ENCODE results near the gene TNFRSF4. TPM values are rescaled to one million over a fixed set of nuclear protein-coding genes. Genes with fewer than 3 reads are reported as not detected.

The TNFRSF4 gene
- total RNA-seq, result 441 and 458 TPM in 2 replicates

DNA sequence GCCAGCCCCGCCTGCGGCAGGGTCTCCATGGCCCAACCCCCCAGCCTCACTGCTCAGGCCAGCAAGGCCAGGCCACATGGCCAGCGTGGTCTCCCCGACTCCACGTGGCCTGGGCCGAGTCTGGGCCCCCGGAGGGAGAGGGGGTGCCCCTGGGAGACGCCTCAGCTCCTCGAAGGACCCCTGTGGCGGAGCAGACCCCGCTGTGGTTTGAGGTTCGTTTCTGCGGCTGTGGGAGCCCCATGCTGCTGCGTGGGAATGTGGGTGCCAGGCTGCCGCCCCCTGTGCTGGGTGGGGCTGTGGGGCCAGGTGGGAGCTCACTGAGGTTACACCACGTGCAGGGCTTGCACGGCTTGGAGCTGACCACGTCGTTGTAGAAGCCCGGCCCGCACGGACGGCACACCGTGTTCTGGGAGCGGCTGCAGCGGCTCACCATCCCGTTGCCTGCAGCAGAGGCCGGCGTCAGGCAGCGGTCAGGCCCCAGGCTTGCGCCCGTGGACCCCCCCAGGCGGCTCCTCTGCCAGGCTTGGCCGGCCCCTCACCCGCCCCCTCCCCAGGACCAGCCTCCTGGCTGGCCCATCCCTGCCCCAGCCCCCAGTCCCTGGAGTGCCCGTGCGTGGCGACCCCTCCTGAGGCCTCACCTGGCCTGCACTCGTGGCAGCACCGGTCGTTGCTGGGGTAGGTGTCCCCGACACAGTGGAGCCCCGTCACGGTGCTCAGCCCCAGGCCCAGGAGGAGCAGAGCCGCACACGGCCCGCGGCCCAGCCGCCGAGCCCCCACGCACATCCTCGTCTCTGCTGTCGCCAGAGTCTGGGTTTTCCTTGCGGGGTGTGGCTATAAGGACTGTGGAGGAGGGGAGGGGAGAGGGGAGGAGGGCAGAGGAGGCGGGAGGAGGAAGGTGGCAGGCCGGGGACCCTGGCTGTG is at the start of gene TNFRSF4:
TSS of gene TNFRSF4 (minus strand) at position 809 of the 921 bp plus-strand sequence. CDS start at position 783, 26 bp downstream.
- H3K27ac Mint-ChIP-seq, result peak within 1 kb of the TSS; percentile 81
- H3K27me3 Mint-ChIP-seq (ENCODE audit: low read depth), result no peaks in the 10 kb centered on the region
- H3K4me3 Mint-ChIP-seq (ENCODE audit: low read depth), result peak within 1 kb of the TSS; percentile 77
- no peak for DNase-seq (ENCODE audit: low spot score)
- no peaks in the 10 kb centered on the region for H3K9me3 Mint-ChIP-seq
- peaks cover 37% of the 10 kb centered on the region for H3K4me1 Mint-ChIP-seq (ENCODE audit: low read depth)
- intact Hi-C loops (cut with micrococcal nuclease), result loop anchor here (2.0 kb wide), 1 partner anchor 17 kb away; no protein-coding TSS in a partner anchor
- H3K36me3 Mint-ChIP-seq (ENCODE audit: low read depth), result peaks cover 59% of the 10 kb centered on the region

DNA sequence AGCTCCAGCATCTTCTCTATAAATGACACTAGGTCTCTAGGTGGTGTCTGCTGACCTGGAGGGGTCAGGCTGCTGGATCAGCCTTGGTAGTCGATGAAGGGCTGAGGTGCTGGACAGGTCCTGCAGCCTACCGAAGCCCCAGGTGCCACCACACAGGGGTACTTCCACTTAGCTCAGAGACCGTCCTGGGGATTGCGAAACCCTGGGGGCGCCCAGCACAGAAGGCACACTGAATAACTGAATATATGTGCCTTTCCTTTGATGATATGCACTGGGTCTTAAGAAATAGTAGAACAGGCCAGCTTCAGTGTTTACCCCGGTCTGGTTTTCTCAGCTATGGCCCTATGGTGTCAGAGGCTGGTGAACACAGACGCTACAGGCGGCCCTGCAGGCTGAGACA is 48.8 kb upstream of the TNFRSF4 start:
- no peak overlapping the region for H3K4me3 Mint-ChIP-seq (ENCODE audit: low read depth)
- no peaks in the 10 kb centered on the region for H3K9me3 Mint-ChIP-seq
- DNase-seq (ENCODE audit: low spot score), result no peak
- no peak overlapping the region for H3K27ac Mint-ChIP-seq
- no peaks in the 10 kb centered on the region for H3K27me3 Mint-ChIP-seq (ENCODE audit: low read depth)
- H3K4me1 Mint-ChIP-seq (ENCODE audit: low read depth), result peaks cover 1% of the 10 kb centered on the region
- H3K36me3 Mint-ChIP-seq (ENCODE audit: low read depth), result peaks cover 58% of the 10 kb centered on the region
- intact Hi-C loops (cut with micrococcal nuclease), result no loop called here

DNA sequence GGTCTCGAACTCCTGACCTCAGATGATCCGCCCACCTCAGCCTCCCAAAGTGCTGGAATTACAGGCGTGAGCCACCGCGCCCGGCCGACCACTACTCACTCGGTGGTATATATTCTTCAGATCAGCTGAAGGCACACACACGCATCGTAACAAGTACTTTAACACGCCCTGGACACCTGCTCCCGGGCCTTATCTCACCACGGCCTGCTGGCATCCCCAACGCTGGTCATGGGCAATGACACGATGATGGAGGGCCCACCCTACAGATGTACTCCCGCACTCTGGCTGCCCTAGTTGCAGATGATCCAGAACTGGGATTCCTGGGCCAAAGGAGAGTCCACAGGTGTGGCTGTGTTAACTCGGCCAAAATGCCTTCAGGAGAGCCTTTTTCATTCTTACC is 48.1 kb upstream of the TNFRSF4 start:
- Mint-ChIP-seq H3K36me3 (ENCODE audit: low read depth) (peaks cover 58% of the 10 kb centered on the region), H3K4me3 (ENCODE audit: low read depth) (no peak overlapping the region), H3K9me3 (no peaks in the 10 kb centered on the region), H3K27ac (no peak overlapping the region), H3K4me1 (ENCODE audit: low read depth) (peaks cover 1% of the 10 kb centered on the region), H3K27me3 (ENCODE audit: low read depth) (no peaks in the 10 kb centered on the region)
- DNase-seq (ENCODE audit: low spot score), result no peak
- intact Hi-C loops (cut with micrococcal nuclease), result no loop called here

DNA sequence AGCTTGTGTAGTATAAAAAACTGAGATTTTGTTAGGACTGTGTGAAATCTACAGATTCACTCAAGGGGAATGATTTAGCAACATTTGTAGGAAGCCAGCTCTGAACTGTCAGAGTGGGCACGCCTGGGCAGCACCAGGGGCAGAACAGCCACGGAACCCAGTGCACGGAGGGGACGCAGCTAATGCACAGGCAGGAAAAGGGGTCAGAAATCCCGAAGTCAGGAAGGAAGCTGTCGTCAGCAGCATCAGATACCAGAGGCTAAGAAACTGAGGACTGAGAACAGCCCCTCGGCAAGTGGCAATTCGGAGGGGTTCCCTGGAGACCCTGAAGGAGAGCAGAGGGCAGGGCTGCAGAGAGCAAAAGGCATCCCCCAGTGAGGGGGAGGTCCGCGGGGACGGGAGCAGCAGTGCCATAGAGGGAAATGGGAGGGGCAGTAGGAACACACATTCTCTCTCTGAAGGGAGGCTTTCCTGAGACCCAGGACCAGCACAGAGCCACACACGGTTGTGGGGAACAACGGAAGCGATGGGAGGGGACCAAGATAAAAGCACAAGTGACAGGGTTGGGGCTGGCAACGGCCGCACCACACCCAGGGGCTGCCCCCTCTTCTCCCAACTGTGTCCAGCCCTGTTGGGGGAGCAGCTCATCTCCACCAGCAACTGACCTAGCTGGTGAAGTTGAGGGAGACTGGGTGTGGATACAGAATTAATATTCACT is 47.0 kb upstream of the TNFRSF4 start:
- DNase-seq (ENCODE audit: low spot score), result no peak
- Mint-ChIP-seq H3K36me3 (ENCODE audit: low read depth) (peaks cover 59% of the 10 kb centered on the region), H3K4me1 (ENCODE audit: low read depth) (peaks cover 1% of the 10 kb centered on the region), H3K9me3 (no peaks in the 10 kb centered on the region), H3K27ac (peak overlapping the region; percentile 28), H3K4me3 (ENCODE audit: low read depth) (no peak overlapping the region), H3K27me3 (ENCODE audit: low read depth) (no peaks in the 10 kb centered on the region)
- intact Hi-C loops (cut with micrococcal nuclease), result no loop called here

DNA sequence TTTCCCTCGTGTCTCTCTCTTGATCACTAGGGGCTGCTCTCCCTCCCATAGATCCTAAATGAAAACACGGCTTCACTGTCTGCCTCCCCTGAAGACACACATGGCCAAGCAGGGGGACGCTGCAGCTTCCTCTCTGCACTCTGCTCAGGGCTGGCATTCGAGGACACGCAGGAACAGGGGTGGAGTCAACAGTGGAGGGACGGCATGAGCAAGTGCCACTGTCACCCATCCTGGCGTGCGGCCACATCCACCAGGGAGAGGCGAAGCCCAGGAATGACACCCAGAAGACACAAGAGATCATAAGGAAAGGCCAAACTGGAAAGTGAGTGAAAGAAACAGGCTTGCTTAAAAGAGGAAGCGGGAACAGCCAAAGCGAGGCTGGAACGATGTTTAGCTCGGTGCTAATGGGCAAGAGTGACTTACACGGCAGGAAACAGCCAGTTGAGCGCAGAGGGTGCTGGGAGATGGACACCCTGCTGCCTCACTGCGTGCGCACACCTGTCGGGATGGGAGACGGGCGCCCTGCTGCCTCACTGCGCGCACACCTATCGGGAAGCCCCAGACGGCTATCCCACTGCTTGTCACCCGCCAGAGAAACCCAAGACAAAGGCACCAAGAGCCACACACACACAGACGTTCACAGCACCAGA is 46.1 kb upstream of the TNFRSF4 start:
- H3K4me3 Mint-ChIP-seq (ENCODE audit: low read depth), result no peak overlapping the region
- DNase-seq (ENCODE audit: low spot score), result no peak
- H3K27me3 Mint-ChIP-seq (ENCODE audit: low read depth), result no peaks in the 10 kb centered on the region
- H3K36me3 Mint-ChIP-seq (ENCODE audit: low read depth), result peaks cover 57% of the 10 kb centered on the region
- H3K27ac Mint-ChIP-seq, result peak overlapping the region; percentile 8
- H3K4me1 Mint-ChIP-seq (ENCODE audit: low read depth), result peaks cover 1% of the 10 kb centered on the region
- intact Hi-C loops (cut with micrococcal nuclease), result no loop called here
- H3K9me3 Mint-ChIP-seq, result no peaks in the 10 kb centered on the region

DNA sequence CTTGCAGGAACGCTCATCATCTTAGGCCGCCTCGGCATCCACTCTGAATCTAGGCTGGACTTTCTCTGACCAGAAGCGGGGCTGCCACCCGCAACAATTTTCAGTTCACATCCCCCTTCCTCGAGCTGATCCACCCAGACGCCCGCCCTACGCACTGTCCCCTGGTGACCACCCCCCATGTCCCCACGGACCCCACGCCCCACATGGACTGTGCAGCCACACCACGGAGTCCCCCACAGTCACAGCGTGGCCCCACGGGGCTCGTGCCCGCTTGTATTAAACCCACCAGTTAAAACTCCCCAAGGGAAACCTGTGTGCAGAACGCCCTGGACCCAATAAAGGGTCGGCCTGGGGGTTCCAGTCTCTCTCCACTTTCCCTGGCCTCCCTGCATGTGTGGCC is 45.6 kb upstream of the TNFRSF4 start:
- no peak for DNase-seq (ENCODE audit: low spot score)
- intact Hi-C loops (cut with micrococcal nuclease), result no loop called here
- no peaks in the 10 kb centered on the region for H3K27me3 Mint-ChIP-seq (ENCODE audit: low read depth)
- peaks cover 57% of the 10 kb centered on the region for H3K36me3 Mint-ChIP-seq (ENCODE audit: low read depth)
- no peak overlapping the region for H3K27ac Mint-ChIP-seq
- H3K4me1 Mint-ChIP-seq (ENCODE audit: low read depth), result peaks cover 1% of the 10 kb centered on the region
- no peak overlapping the region for H3K4me3 Mint-ChIP-seq (ENCODE audit: low read depth)
- no peaks in the 10 kb centered on the region for H3K9me3 Mint-ChIP-seq

DNA sequence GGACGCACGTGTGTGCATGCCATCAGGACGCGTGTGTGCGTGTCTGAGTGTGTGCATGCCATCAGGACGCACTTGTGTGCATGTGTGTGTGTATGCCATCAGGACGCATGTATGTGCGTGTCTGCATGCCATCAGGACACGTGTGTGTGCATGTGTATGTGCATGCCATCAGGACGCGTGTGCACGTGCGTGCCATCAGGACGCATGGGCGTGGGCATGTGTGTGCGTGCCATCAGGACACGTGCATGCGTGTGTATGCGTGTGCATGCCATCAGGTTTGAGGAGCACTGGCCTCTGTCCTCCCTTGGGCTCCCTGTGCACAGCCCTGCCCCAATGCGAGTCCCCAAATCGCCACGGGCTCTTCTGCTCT is 45.2 kb upstream of the TNFRSF4 start:
- H3K36me3 Mint-ChIP-seq (ENCODE audit: low read depth), result peaks cover 55% of the 10 kb centered on the region
- H3K27me3 Mint-ChIP-seq (ENCODE audit: low read depth), result no peaks in the 10 kb centered on the region
- no peak overlapping the region for H3K27ac Mint-ChIP-seq
- H3K4me1 Mint-ChIP-seq (ENCODE audit: low read depth), result peaks cover 1% of the 10 kb centered on the region
- H3K4me3 Mint-ChIP-seq (ENCODE audit: low read depth), result no peak overlapping the region
- DNase-seq (ENCODE audit: low spot score), result no peak
- intact Hi-C loops (cut with micrococcal nuclease), result no loop called here
- no peaks in the 10 kb centered on the region for H3K9me3 Mint-ChIP-seq

DNA sequence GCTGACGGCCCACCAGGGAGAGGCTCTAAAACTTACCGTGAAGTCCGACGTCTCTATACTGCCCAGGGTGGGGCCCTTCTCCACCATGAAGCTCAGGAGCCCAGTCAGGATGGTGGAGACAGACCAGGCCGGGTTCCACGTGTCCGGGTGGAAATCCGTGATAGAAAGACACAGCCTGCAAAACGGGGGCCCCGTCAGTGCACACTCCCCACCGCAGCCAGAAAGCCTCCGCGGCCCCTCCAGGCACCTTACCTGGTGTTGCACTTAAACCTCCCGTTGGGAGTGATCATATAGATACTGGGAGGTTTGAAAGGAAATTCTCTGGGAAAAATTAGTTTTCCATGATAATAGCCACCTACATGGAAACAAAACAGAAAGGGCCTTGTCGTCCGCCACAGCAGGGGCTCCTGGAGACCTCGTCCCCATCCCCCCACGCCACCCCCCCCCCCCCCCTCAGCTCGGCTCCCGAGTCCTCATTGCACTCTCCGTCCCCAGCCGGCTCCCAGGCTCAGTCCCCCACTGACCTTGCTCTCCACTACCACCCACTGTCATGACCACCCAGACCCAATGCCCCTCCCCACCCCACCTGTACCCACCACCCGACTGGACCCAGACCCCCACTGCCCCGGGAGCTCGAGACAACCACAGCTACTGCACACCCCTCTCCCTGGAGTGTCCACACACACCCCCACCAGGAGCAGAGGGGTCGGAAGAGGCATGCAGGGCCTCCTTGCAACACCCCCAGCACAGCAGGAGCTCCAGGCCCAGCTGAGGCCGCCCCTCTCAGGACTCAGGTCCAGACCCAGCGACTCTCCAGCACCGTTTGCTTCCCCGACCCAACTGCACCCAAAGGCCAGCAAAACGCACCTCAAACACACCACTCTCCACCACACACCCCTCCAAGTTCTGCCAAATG is 43.3 kb upstream of the TNFRSF4 start:
- Mint-ChIP-seq H3K36me3 (ENCODE audit: low read depth) (peaks cover 59% of the 10 kb centered on the region), H3K4me3 (ENCODE audit: low read depth) (no peak overlapping the region), H3K27ac (no peak overlapping the region)

DNA sequence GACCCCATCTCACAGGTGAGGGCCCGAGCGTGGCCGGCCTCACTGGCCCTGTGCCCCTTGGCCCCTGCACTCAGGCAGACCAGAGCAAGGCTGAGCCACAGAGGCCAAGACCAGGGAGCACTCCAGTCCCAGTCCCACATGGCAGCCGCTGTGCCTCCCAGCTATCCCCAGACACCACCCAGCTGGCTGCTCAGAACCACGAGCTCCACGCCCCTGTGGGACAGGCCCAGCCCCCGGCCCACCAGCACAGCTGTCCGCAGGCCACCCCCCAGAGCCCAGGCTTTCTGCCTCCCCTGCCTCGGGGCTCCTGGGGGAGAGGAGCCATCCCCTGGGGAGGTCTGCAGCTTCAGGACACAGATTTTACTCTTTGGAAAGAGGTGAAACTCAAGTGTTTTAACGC is 41.7 kb upstream of the TNFRSF4 start:
- Mint-ChIP-seq H3K9me3 (no peaks in the 10 kb centered on the region), H3K36me3 (ENCODE audit: low read depth) (peaks cover 53% of the 10 kb centered on the region), H3K27ac (no peak overlapping the region), H3K27me3 (ENCODE audit: low read depth) (no peaks in the 10 kb centered on the region), H3K4me1 (ENCODE audit: low read depth) (peaks cover 3% of the 10 kb centered on the region), H3K4me3 (ENCODE audit: low read depth) (no peak overlapping the region)
- intact Hi-C loops (cut with micrococcal nuclease), result no loop called here
- DNase-seq (ENCODE audit: low spot score), result no peak

More for the DNA sequence above, 43.3 kb upstream of the TNFRSF4 start:
- Mint-ChIP-seq H3K9me3 (no peaks in the 10 kb centered on the region), H3K27me3 (ENCODE audit: low read depth) (no peaks in the 10 kb centered on the region), H3K4me1 (ENCODE audit: low read depth) (peaks cover 1% of the 10 kb centered on the region)
- intact Hi-C loops (cut with micrococcal nuclease), result no loop called here
- DNase-seq (ENCODE audit: low spot score), result no peak

DNA sequence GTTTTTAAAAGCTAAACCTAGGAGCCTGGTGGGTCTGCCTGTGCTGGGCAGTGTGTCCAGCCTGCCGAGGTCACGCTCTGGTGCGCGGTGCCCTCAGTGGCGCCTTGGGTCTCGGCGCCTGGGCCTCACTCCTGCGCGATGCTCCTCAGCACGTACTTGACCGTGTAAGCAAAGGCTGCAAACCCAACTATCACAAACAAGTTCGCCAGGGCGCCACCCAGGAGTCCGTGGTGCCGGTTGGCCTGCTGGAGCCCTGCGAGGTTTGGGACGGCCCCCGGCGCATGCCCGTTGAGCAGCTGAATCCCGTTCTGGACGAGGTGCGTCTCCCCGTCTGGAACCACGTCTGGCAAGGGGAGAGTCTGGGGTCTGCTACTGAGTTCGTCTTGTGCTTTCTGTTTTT is 41.1 kb upstream of the TNFRSF4 start:
- Mint-ChIP-seq H3K4me3 (ENCODE audit: low read depth) (no peak overlapping the region), H3K36me3 (ENCODE audit: low read depth) (peaks cover 48% of the 10 kb centered on the region), H3K9me3 (no peaks in the 10 kb centered on the region), H3K27me3 (ENCODE audit: low read depth) (no peaks in the 10 kb centered on the region), H3K27ac (no peak overlapping the region), H3K4me1 (ENCODE audit: low read depth) (peaks cover 4% of the 10 kb centered on the region)
- intact Hi-C loops (cut with micrococcal nuclease), result no loop called here
- no peak for DNase-seq (ENCODE audit: low spot score)

DNA sequence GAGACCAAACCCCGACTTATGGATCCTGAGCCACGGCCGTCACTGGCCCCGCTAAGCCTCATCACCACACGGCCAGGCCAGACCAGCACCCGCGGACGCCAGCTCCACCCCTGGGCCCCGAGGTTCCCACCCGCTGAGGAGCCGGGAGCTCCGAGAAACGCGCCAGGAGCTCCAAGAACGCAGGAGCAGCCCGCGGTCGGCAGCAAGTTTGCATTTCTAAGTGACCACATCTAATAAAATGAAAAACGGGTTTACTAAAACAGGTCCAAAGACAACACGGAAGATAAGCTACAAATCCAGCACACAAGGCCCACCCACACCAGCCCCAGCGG is 40.7 kb upstream of the TNFRSF4 start:
- H3K36me3 Mint-ChIP-seq (ENCODE audit: low read depth), result peaks cover 44% of the 10 kb centered on the region

More for the DNA sequence above, 40.7 kb upstream of the TNFRSF4 start:
- H3K27ac Mint-ChIP-seq, result no peak overlapping the region
- intact Hi-C loops (cut with micrococcal nuclease), result loop anchor here (5.0 kb wide), 1 partner anchor 132 kb away; no protein-coding TSS in a partner anchor
- DNase-seq (ENCODE audit: low spot score), result no peak
- no peak overlapping the region for H3K4me3 Mint-ChIP-seq (ENCODE audit: low read depth)
- no peaks in the 10 kb centered on the region for H3K27me3 Mint-ChIP-seq (ENCODE audit: low read depth)
- peaks cover 4% of the 10 kb centered on the region for H3K4me1 Mint-ChIP-seq (ENCODE audit: low read depth)
- no peaks in the 10 kb centered on the region for H3K9me3 Mint-ChIP-seq

All from activated T-helper 2 cell treated with anti-CD3 and anti-CD28 coated beads, Interferon-gamma antibody, Interleukin-2, Interleukin-4, amounts not matched to agents 10 μg/mL and 5 μg/mL and 100 μg/mL, durations not matched to agents 14 hours and 24 hours and 36 hours (primary cell).